CD4-positive, alpha-beta T cell treated with Interleukin-21 for 1 hour (primary cell): ENCODE results near the gene VILL.

Experiments
- DNase-seq: peaks from one replicate; pipeline ENCODE4 v3.0.0-alpha.2; 2020

Gene VILL

DNA sequence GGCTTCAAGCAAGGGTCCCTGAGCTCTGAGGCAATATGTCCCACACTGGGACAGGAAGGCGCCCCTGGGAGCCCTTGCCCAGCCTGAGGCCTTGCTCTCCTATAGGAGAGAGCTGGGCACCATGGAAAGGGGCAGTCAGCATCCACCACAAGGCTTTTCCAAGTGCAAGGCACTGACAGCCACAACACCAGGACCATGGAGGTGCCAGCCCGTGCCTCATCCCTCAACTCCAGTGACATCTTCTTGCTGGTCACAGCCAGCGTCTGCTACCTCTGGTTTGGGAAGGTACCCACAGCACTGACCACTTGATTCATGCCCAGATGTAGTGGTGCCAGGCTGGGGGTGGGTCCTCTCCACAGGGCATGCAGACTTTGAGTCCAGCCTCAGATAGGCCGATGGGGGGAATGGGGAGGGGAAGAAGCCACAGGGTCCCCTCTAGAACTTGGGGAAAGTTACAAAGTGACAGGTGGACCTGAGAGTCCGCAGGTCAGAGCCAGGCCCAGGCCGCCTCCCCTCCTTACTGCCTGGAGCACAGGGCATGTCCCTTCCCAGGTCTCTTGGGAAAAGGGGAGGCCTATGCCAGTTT, 11.8 kb downstream of the VILL start:
- DNase-seq, result no peak

GRCh38 chr3:38002940-38003339, 12.4 kb downstream of the VILL start:
- no peak for DNase-seq

GRCh38 chr3:38003371-38003816, 12.8 kb downstream of the VILL start:
- peak; percentile 65 for DNase-seq

GRCh38 chr3:38003817-38004414, 13.3 kb downstream of the VILL start:
- DNase-seq, result no peak

DNA sequence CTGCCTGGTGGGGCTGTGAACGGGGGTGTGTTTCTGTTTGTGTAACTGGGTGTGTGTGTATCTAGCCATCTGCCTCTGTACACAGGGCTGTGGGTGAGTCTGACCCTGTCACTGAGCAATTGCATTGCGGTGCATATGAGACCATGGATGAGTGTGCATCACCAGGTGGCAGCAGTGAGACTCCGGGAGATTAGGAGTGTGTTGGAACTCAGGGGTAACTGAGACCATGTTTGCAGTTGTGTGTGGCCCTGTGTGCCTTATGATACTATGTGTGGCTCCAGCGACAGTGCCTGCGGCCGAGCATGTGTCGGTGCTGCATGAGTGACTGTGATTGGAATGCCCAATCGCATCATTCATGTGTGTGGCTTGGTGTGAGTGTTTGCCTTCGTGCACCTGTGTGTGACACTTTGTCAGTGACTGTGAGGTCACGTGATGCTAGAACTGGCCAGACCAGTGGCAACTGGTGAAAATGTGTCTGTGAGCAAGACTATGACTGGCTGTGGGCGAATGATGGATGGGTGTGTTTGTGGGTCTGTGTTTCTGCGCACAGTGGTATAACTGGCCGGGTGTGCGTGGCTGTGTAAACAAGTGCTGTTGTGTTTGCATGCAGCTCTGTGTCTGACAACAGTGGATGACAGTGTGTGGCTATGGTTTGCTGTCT, 14.0 kb downstream of the VILL start:
- DNase-seq, result peak; percentile 64

DNA sequence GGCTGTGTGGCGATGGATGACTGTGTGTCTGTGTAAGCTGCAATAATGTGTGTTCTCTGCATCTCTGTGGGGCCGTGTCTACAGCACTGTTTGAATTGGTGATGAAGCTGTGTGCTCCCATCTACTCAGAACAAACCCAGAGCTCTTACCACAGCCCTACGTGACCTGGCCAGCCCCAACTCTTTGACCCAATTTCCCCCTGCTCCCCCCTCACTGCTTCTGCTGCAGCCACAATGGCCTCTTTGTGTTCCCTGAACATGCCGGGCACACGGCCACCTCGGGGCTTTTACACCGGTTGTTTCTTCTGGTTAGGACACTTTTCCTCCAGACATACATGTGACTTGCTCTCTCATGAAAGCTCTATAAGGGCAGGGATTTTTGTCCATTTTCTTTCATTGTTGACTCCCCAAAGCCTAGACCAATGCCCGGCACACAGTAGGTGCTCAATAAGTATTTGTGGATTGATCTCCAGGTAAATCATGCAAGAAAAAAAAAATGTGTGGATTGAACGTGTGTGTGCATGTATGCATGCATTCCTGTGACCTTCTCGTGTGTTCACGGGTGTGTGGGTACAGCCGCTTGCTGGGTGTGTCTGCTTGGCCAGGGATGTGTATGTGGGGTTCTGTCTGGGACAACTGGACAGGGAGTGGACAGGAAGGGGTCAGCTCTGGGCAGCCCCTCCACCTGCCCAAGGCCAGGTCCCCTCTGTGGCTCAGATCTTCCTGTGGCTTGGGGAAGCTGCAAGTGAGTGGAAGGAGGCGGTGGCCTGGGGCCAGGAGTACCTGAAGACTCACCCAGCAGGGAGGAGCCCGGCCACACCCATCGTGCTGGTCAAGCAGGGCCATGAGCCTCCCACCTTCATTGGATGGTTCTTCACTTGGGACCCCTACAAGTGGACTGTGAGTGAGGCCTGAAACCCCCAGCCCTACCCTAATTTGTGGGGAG, 14.8 kb downstream of the VILL start:
- no peak for DNase-seq

GRCh38 chr3:38006031-38006430, 15.4 kb downstream of the VILL start:
- no peak for DNase-seq

DNA sequence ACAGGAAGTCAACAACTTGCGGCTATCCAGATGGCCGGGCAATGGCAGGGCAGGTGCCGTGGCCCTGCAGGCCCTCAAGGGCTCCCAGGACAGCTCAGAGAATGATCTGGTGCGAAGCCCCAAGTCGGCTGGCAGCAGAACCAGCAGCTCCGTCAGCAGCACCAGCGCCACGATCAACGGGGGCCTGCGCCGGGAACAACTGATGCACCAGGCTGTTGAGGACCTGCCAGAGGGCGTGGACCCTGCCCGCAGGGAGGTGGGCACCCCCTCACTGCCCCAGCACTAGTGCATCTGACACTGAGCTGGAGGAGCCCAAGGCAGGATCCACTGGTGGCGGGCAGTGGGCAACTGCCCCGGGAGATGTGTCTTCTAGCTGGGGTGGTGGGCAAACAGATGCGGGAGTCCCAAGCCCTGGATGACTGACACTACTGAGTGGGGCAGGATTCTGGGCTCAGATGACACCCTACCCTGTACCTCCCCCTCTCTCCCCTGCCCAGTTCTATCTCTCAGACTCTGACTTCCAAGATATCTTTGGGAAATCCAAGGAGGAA, 15.9 kb downstream of the VILL start:
- no peak for DNase-seq

GRCh38 chr3:38007754-38008090, 17.1 kb downstream of the VILL start:
- DNase-seq, result no peak

- DNase-seq, result no peak
These were observed 17.7 kb downstream of the VILL start for GRCh38 chr3:38008191-38008701.

DNA sequence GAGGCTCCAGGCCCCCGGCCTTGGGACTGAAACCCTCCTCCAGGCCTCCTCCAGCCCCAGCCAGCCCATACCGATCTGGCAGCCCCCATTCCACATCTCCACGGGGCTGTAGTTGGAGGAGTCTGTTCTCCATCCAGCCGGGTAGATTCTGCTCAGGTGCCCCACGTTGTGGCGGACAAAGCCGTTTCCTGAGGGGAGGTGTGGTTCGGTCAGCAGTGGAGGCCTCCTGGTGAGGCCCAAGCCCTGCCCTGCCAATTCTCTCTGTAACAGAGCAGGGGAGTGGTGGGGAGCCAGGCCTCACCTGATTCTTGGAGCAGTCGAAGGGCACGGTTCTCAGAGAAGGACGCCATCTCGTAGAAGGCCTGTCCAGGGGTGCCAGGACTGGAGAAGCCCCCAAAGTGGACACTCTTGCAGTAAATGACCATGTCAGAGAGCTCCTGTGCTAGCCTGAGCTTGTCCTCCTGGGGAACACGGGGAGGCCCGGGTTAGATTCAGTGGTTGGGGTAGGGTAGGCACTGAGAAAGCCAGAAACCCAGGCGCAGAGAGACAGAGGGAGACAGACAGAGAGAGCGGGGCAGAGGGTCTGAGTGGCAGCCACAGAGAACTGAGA, 18.5 kb downstream of the VILL start:
- no peak for DNase-seq

DNA sequence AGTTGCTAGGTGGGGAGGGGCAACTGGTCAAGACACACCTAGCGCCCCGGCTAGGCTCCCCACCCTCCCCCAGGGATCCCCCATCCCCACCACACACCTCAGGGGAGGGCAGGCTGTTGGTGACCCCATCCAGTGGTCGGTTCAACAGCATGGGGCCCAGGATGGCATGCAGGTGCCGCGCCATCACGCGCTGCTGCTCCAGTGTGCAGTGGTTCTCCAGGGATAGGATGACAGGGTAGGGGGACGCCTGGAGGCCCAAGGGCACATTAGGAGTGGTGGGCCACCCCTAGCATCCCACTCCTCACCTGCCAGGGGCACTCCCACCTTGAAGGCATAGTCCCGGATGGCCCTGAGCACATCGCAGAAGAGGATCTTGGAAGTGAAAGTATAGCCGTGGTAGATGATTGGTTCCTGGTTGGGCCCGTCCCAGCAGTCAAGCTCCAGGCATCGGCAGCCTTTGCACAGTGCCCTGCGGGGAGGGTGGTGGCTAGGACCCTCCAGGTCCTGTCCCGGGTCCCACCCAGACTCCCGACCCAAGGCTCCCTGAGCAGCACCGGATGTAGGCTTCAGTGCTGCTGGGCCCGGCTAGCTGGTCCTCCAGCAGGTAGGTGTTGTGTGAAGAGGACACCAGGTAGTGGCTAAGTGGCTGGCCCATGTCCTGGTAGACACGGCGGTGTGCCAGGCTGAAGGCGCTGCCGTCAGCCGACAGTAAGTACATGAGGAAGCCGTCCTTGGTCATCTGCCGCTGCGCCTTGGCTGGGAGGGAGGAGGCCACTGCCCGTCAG, 19.4 kb downstream of the VILL start:
- no peak for DNase-seq

GRCh38 chr3:38011111-38011510, 20.5 kb downstream of the VILL start:
- no peak for DNase-seq

- DNase-seq, result no peak
These were observed 24.9 kb downstream of the VILL start for GRCh38 chr3:38015485-38015884.

DNA sequence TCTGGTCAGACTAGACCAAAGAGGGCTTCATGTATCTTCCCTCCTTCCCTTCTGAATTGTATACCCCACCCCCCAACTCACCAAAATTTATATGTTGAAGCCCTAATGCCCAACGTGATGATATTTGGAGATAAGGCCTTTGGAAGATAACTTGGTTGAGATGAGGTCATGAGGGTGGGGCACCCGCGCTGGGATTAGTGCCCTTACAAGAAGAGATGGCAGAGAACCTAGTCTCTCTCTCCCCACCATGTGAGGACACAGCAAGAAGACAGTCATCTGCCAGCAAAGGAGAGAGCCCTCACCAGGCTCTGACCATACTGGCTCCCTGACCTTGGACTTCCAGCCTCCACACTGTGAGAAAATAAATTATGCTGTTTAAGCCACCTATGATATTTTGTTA, 25.4 kb downstream of the VILL start:
- no peak for DNase-seq

- no peak for DNase-seq
These were observed 25.8 kb downstream of the VILL start for GRCh38 chr3:38016410-38016809.

DNA sequence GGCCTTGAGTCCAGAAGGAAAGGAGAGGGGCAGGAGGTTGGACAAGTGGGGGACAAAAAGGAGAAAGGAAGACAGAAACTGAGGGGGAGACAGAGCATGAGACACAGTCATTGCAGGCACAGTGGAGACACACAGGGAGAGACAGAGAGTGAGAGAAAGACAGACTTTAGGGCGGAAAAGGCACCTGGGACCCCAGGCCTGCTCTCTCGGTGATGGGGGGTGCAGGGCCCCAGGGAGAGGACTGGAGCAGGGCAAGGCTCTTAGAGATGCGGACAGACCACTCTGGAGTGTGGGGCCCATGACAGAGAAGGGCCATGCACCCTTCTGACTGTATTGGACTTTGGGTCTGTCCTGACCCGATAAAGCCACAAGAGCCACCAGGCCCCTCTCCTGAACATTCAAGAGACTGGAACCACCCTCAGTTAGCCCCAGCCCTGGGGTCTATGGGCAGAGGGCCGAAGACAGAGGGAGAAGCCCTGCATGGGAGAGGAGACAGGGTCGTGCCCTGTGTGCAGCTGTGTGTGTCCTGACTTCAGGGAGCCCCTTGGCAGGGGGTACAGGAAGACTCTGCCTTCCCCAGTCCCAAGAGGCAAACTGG, 26.4 kb downstream of the VILL start:
- DNase-seq, result no peak

GRCh38 chr3:38017445-38018295, 27.1 kb downstream of the VILL start:
- no peak for DNase-seq

DNA sequence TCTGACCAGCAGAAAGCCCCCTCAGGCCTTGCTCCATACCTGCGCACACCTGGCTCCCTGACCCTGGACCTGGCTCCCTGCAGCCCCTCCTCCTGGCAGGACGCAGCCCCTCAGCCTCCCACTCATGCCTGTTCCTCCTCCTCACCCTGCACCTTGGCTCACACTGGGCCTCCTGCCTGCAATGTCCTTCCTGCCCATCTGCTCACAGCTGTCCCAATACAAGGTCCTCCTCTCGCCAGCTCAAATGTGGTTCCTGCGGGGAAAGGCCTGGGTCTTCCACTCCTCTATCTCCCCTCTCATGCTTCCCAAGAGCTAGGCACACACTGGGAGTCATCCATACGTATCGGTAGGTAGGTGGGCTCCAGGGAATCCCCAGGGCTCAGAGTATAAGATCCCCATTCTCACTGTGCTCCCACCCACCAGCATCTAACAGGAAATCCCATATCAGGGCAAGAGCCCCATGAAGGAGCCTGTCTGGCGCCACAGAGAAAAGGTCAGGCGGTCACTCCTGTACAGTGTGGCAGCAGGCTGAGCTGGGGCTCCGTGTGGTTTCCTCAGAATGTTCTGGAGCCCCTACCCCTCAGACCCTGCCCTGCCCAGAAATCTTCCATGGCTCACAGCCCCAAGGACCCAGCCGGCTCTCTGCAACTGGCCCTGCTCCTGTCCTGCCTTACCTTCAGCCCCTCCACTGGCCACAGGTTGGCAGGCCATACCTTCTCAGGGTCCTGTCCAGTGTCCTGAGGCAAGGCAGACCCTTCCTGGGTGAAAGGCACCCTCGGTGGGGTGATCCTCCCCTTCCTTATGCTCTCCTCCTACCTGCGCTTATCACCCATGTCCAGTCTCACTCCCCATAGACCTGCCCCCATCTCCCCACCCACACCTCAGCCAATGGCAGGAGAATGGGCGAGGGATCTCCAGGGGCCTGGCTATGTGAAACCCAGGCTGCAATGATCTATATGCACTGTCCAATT, 28.0 kb downstream of the VILL start:
- no peak for DNase-seq
